Activated CD8-positive, alpha-beta memory T cell treated with anti-CD3 and anti-CD28 coated beads for 36 hours (primary cell): ENCODE data around the gene ABCB4. TPM values are rescaled to one million over a fixed set of nuclear protein-coding genes. Genes with fewer than 3 reads are reported as not detected.
"Not testable (repeated sequence)": the region's sequence is repeated elsewhere in the genome, so short reads cannot be mapped to it uniquely, and the experiment has no call there.

Source experiments
- CTCF ChIA-PET: fragments of 350-600 bp; sonication (Branson Sonifier 250); formaldehyde crosslinking; loops from one replicate; lab custom pipeline; 2021; ENCODE audit warnings: antibody characterized with exemption; lab: Charles Lee
- POLR2A ChIA-PET: fragments of 350-600 bp; sonication (Branson Sonifier 250); formaldehyde crosslinking; loops from one replicate; lab custom pipeline; 2021; ENCODE audit warnings: antibody characterized with exemption; lab: Charles Lee
- total RNA-seq, 2 experiments: library from RNA; stranded (reverse); gene quantifications; one replicate each; pipeline ENCODE4 v1.2.3, GENCODE V29; 2021

ABCB4 gene
- total RNA-seq, 2 experiments from 2014 or later = 0.15 to 0.30 TPM

DNA sequence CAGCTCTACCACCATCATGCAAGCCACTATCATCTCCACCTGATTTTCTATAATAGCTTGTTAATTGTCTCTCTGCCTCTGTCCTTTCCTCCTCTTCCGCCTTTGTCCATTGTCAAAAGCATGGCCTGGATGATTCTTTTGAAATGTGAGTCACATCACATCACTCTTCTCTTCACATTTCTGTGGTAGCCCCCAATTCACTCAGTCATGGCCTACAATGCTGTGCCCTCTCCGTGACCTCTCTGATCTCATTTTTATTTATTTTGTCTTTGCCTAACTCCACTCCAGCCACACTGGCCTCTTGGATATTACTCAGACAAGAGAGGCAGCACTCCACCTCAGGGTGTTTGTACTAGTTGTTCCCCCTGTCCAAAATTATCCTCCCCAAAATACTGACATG lies 4.9 kb upstream of the ABCB4 start:
- ChIA-PET POLR2A (no interaction called here), CTCF (no interaction called here)

DNA sequence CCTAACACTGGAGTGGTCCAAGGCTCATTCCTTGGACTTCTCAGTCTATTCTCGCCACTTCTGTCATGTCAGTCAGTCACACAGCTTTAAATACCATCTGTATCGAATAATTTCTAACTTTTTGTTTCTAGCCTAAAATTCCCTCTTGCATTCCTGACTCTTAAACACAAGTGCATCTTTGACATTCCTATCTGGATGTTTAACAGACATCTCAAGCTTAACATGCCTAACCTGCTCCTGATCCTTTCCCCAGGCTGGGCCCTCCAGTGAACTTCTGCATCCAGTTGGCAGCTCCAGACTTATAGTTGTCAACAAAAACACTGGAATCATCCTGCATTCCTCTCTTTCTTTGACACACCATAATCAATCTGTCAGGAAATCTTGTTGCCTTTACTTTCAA lies 4.5 kb upstream of the ABCB4 start:
- CTCF ChIA-PET = no interaction called here
- POLR2A ChIA-PET = no interaction called here

GRCh38 chr7:87476179-87476557 lies 688 bp upstream of the ABCB4 start:
- CTCF ChIA-PET = no interaction called here
- POLR2A ChIA-PET = no interaction called here

GRCh38 chr7:87474533-87475358 lies 734 bp downstream of the ABCB4 start:
- ChIA-PET POLR2A (no interaction called here), CTCF (no interaction called here)

DNA sequence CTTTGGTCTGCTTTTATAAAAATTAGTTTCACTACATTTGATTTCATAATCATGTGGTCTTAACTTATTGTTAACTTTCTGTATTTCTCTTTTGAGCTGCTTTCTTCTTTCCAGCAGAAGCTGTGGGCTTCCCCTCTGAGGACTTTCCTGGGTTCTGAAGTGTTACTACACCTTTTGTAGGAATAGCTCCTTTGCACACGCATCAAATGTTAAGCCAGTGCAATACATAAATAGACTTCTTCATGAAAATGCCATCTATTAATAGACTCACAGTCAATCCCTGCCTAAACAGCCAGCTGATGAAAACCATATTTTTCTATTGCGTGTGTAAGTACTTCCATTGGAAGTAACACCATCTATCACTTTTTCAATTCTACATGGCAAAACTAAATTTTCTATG lies 1.5 kb downstream of the ABCB4 start:
- POLR2A ChIA-PET = no interaction called here
- CTCF ChIA-PET = no interaction called here

DNA sequence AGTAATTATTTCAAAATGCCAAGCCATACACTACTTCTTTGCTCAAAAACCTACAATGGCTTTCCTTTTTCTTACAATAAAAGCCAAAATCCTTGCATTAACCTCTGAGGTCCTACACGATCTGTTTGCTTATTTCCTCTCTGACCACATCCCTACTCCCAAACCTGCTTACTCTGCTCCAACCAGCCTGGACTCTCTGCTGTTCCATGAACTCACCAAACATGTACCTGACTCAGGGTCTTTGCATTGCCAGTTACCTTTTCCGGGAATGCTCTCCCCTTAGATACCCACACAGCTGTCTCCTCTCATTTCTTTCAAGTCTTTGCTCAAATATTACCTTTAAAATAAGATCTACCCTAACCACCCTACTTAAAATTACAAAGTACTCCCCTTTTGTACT lies 2.3 kb downstream of the ABCB4 start:
- CTCF ChIA-PET = no interaction called here
- POLR2A ChIA-PET = no interaction called here

DNA sequence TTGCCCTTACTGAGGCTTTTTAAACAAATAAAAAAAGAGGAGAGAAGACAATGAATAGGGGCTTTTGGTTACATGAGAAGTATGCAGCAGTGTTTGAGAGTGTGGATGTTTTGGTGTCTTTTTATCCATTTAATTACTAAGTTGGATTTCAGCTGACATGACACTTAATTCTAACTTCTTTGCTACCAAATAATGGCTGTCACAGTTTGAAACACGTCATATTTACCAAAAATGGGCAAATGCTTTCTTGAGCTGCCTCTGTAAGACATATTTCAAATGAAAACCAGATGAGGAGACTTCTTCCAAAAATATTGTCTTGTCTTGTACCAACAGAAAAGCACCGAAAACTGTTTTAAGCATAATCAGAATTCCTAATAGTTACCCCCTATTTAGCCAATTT lies 4.0 kb downstream of the ABCB4 start:
- CTCF ChIA-PET = interaction anchor here (0.9 kb wide), 1 partner anchor 53 kb away, joined by 3 read pairs; no protein-coding TSS in a partner anchor

GRCh38 chr7:87469204-87469603 lies 6.3 kb downstream of the ABCB4 start:
- CTCF ChIA-PET, POLR2A ChIA-PET: not testable (repeated sequence)

More for the DNA sequence above, 4.0 kb downstream of the ABCB4 start:
- POLR2A ChIA-PET = no interaction called here

- POLR2A ChIA-PET, CTCF ChIA-PET: not testable (repeated sequence)
These were observed 10.0 kb downstream of the ABCB4 start for GRCh38 chr7:87465534-87465880.

DNA sequence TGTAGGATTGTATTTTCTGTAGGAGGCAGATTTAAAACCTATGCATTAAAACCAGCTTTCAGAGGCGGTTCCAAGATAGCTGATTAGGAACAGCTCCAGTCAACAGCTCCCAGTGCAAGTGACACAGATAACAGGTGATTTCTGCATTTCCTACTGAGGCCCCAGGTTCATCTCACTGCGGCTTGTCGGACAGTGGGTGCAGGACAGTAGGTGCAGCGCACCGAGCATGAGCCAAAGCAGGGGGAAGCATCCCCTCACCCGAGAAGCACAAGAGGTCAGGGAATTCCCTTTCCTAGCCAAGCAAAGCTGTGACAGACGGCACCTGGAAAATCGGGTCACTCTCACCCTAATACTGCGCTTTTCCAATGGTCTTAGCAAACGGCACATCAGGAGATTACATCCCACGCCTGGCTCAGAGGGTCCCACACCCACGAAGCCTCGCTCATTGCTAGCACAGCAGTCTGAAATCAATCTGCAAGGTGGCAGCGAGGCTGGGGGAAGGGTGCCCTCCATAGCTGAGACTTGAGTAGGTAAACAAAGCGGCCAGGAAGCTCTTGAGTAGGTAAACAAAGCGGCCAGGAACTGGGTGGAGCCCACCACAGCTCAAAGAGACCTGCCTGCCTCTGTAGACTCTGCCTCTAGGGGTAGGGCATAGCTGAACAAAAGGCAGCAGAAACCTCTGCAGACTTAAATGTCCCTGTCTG lies 10.5 kb downstream of the ABCB4 start:
- CTCF ChIA-PET = not testable (repeated sequence)

DNA sequence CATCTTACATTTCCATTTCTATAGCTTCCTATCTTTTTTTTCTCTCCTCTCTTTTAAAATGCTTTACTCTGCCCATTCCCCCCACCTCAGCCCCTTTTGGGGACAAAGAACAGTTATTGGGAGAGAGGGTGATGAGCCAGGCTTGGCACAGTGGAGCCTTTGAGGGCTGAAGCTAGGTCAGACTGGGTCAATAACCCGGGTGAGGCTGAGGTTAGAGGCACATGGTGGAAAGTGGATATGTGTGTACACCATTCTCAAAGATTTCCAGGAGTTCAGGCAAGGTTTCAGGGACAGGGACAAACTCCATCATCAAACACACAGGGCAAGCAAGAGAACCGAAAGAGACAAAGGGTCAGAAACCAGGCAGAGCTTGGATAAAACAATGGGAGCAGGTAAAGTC lies 11.5 kb downstream of the ABCB4 start:
- ChIA-PET POLR2A (no interaction called here), CTCF (no interaction called here)

More for the DNA sequence above, 10.5 kb downstream of the ABCB4 start:
- POLR2A ChIA-PET = not testable (repeated sequence)

- CTCF ChIA-PET, POLR2A ChIA-PET: not testable (repeated sequence)
These were observed 15.0 kb downstream of the ABCB4 start for GRCh38 chr7:87460444-87460843.

DNA sequence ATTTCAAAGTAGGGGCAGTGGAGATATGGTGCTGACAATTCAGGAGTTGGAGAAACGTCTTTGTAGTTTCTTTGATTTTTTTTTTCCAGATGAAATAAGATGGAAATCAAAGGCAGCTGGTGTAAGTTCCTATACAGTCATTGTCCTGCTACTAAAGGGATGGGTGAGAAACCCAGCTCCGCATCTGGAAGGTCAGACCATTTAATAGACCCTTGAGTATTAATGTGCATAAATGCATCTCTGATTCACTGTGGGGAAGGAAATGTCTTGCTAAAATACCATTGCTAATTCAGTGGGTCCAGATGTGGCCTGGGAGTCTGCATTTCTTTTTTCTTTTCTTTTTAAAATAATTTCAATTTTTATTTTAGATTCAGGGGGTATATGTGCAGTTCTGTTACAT lies 15.5 kb downstream of the ABCB4 start:
- CTCF ChIA-PET = no interaction called here
- POLR2A ChIA-PET = no interaction called here

DNA sequence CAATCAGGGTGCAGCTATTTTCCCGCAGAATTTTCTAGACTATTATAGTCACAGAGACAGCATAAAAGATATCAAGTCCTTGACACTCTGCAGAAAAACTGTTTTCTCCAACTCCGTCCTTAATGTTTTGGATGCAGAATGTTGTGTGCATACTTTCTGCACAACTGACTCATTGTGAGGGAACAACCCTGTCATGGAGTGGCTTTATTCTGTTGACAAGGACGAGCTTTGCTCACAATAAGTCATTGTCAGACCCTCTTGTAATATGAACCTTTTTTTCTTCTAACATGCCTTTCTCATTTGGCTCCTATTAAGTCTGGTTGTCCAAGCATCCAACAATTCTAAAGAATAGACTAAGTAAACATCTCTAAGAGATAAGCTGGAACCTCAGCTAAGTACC lies 17.3 kb downstream of the ABCB4 start:
- POLR2A ChIA-PET = no interaction called here
- CTCF ChIA-PET = no interaction called here

DNA sequence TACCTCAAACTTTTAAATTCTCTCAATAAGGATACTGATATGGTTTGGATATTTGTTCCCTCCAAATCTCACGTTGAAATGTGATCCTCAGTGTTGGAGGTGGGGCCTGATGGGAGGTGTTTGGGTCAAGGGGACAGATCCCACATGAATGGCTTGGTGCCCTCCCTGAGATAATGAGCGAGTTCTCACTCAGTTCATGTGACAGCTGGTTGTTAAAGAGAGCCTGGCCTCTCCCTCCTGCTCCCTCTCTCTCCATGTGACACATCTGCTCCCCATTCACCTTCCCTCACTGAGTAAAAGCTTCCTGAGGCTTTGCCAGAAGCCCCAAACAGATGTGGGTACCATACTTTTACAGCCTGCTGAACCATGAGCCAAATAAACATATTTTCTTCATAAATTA lies 19.2 kb downstream of the ABCB4 start:
- ChIA-PET POLR2A (no interaction called here), CTCF (no interaction called here)

DNA sequence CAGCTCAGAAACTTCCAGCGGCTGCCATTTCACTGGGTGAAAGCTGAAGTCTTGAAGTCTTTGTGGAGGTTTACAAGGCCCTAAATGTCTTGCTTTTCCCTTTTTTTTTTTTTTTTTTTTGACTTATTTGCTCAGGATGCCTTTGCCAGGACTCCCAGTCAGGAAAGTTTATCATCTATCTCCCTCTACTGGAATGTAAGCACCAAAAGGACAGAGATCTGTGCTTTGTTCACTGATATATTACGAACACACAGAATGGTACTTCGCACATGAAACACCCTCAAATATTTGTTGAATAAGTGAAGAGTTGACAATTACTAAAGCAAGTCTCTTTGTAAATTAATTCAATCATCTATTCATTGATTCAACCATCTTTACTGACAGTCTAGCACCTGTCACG lies 23.2 kb downstream of the ABCB4 start:
- ChIA-PET POLR2A (no interaction called here), CTCF (no interaction called here)

DNA sequence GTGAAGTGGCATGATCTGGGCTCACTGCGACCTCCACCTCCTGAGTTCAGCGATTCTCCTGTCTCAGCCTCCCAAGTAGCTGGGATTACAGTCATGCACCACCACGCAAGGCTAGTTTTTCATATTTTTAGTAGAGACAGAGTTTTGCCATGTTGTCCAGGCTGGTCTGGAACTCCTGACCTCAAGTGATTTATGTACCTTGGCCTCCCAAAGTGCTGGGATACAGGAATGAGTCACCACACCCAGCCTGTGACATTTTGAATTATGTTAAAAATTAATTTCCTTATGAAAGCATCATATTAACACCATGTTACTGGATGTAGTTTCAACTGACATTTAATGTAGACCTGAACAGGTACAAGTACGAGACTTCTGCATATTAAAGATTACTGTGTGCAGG lies 24.3 kb downstream of the ABCB4 start:
- ChIA-PET POLR2A (no interaction called here), CTCF (no interaction called here)

GRCh38 chr7:87450706-87451105 lies 24.8 kb downstream of the ABCB4 start:
- CTCF ChIA-PET = no interaction called here
- POLR2A ChIA-PET = no interaction called here

DNA sequence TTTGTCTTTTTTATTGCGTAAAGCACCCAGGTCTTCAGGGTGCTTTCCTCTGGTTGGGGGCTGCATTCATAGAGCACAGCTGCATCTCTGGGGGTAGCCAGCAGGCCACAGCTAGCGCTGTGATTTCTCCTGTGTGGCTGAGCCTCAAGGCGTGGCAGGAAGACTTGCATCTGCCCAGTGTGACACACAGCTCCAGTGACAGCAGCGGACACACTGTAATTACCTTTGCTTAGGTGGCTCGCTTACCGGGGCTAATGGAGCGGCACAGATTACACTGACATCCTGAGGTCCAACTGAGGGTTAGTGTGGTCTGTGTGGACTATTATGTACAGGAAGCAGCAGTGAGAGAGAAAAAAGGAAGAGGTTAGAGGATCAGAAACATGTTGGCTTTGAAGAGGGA lies 27.1 kb downstream of the ABCB4 start:
- ChIA-PET POLR2A (no interaction called here), CTCF (no interaction called here)

- ChIA-PET CTCF (no interaction called here), POLR2A (no interaction called here)
These were observed 28.3 kb downstream of the ABCB4 start for GRCh38 chr7:87447116-87447635.

DNA sequence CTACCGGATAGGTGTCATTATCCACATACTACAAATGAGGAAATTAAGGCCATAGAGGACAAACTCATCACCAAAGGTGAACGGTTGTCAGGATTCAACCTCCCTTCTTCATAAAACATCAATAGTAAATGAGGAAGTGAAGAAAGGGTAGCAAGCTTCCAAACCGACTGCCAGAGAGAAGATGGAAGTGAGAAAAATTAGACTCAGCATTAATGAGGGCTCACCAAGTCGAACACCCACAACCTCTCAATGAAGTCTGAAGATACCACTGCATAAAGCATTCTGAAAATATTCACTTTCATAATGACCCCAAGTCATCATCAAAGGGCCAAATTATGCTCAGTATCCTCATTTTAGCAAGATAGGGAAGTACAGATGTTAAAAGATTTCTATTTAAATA lies 29.6 kb downstream of the ABCB4 start:
- CTCF ChIA-PET = no interaction called here
- POLR2A ChIA-PET = no interaction called here
